HEK293T (cell line): Measurements from ENCODE around the gene FLNA.
A peak's percentile ranks its signal among the peaks of the same experiment; 100 is the strongest.

Experiments
- CTCF ChIA-PET: fragments of 350-600 bp; formaldehyde crosslinking; extraction: SDS; loops from one replicate; lab custom pipeline; 2021; ENCODE audit warnings: antibody characterized with exemption, inconsistent platforms; lab: Yijun Ruan, JAX
- POLR2A ChIA-PET: fragments of 350-600 bp; formaldehyde crosslinking; extraction: SDS; loops from one replicate; lab custom pipeline; 2020; ENCODE audit warnings: antibody characterized with exemption, inconsistent platforms; lab: Yijun Ruan, JAX
- DNase-seq: peaks from one replicate; pipeline ENCODE4 v3.0.0; 2012; ENCODE audit warnings: mixed read lengths; ENCODE audit errors: extremely low spot score
- ARNT ChIP-seq: fragments of 450-650 bp; IDR thresholded peaks from 2 replicates; pipeline ENCODE4 v1.6.1; 2017; ENCODE audit warnings: mild to moderate bottlenecking
- BHLHE40 ChIP-seq: fragments of 450-650 bp; IDR thresholded peaks from 2 replicates; pipeline ENCODE4 v1.6.1; 2016; ENCODE audit warnings: mild to moderate bottlenecking, moderate library complexity, borderline replicate concordance
- CTBP1 ChIP-seq: fragments of 450-650 bp; IDR thresholded peaks from 2 replicates; pipeline ENCODE4 v1.6.1; 2016; ENCODE audit warnings: borderline replicate concordance
- ELF4 ChIP-seq: fragments of 450-650 bp; IDR thresholded peaks from 2 replicates; pipeline ENCODE4 v1.6.1; 2017; ENCODE audit warnings: antibody characterized with exemption
- FOXA1 ChIP-seq: fragments of 450-650 bp; IDR thresholded peaks from 2 replicates; pipeline ENCODE4 v1.6.1; 2016; ENCODE audit warnings: mild to moderate bottlenecking
- FOXK2 ChIP-seq: fragments of 450-650 bp; IDR thresholded peaks from 2 replicates; pipeline ENCODE4 v1.6.1; 2016; ENCODE audit warnings: mild to moderate bottlenecking
- FOXM1 ChIP-seq: fragments of 450-650 bp; IDR thresholded peaks from 2 replicates; pipeline ENCODE4 v1.6.1; 2017; ENCODE audit warnings: mild to moderate bottlenecking, borderline replicate concordance
- HDGF ChIP-seq: fragments of 450-650 bp; IDR thresholded peaks from 2 replicates; pipeline ENCODE4 v1.6.1; 2017; ENCODE audit warnings: antibody characterized with exemption, borderline replicate concordance
- L3MBTL2 ChIP-seq: fragments of 450-650 bp; conservative IDR thresholded peaks from 2 replicates; pipeline ENCODE4 v1.6.1; 2016; ENCODE audit warnings: mild to moderate bottlenecking
- LEF1 ChIP-seq: fragments of 450-650 bp; IDR thresholded peaks from 2 replicates; pipeline ENCODE4 v1.6.1; 2017; ENCODE audit warnings: mild to moderate bottlenecking, borderline replicate concordance
- NFRKB ChIP-seq: fragments of 450-650 bp; IDR thresholded peaks from 2 replicates; pipeline ENCODE4 v1.6.1; 2016; ENCODE audit warnings: mild to moderate bottlenecking, moderate library complexity
- SP1 ChIP-seq: fragments of 450-650 bp; IDR thresholded peaks from 2 replicates; pipeline ENCODE4 v1.6.1; 2017
- SUZ12 ChIP-seq: fragments of 450-650 bp; IDR thresholded peaks from 2 replicates; pipeline ENCODE4 v1.6.1; 2016; ENCODE audit warnings: mild to moderate bottlenecking
- TARDBP ChIP-seq: fragments of 450-650 bp; IDR thresholded peaks from 2 replicates; pipeline ENCODE4 v1.6.1; 2016
- ZNF384 ChIP-seq: fragments of 450-650 bp; IDR thresholded peaks from 2 replicates; pipeline ENCODE4 v1.6.1; 2016
- TF ChIP-seq, protein P1 (sequence below): fragments of 450-650 bp; IDR thresholded peaks from 2 replicates; pipeline ENCODE4 v1.6.1; 2016

Gene FLNA

GRCh38 chrX:154413142-154413541, 38.7 kb upstream of the FLNA start:
- POLR2A ChIA-PET, result interaction anchor here (1.6 kb wide), 1 partner anchor 8 kb away, joined by 13 read pairs; no protein-coding TSS in a partner anchor
- CTCF ChIA-PET, result no interaction called here
- TF ChIP-seq HDGF (no peak), FOXM1 (no peak)
- DNase-seq, result no peak

- no peak for TF ChIP-seq NFRKB
- no peak for TF ChIP-seq FOXK2
- TF ChIP-seq, protein P1, sequence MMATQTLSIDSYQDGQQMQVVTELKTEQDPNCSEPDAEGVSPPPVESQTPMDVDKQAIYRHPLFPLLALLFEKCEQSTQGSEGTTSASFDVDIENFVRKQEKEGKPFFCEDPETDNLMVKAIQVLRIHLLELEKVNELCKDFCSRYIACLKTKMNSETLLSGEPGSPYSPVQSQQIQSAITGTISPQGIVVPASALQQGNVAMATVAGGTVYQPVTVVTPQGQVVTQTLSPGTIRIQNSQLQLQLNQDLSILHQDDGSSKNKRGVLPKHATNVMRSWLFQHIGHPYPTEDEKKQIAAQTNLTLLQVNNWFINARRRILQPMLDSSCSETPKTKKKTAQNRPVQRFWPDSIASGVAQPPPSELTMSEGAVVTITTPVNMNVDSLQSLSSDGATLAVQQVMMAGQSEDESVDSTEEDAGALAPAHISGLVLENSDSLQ, result no peak
- no peak for TF ChIP-seq L3MBTL2
- no peak for TF ChIP-seq SP1
- no peak for TF ChIP-seq HDGF
- TF ChIP-seq BHLHE40, result no peak
- no peak for TF ChIP-seq FOXA1
- TF ChIP-seq ARNT, result no peak
- no peak for TF ChIP-seq ELF4
- TF ChIP-seq SUZ12, result no peak
- no peak for TF ChIP-seq LEF1
- no peak for TF ChIP-seq CTBP1
- TF ChIP-seq TARDBP, result no peak
- CTCF ChIA-PET, result no interaction called here
- POLR2A ChIA-PET, result interaction anchor here (0.6 to 2.7 kb wide), 22 partner anchors 8 to 135 kb away, joined by 3 to 14 read pairs (median 5); partner anchors contain the start of genes ATP6AP1, FAM50A, IKBKG and PLXNA3
- no peak for DNase-seq
Observed at GRCh38 chrX:154412468-154412867, 38.0 kb upstream of the FLNA start.

- DNase-seq, result peak; percentile 74
- ChIA-PET CTCF (no interaction called here), POLR2A (interaction anchor here (0.6 to 2.7 kb wide), 22 partner anchors 9 to 135 kb away, joined by 3 to 14 read pairs (median 5); partner anchors contain the start of genes ATP6AP1, FAM50A, IKBKG and PLXNA3)
- TF ChIP-seq FOXK2, result no peak
- peak; percentile 31; the same call in 1 of the 2 replicates for TF ChIP-seq L3MBTL2
- 0 out of 2 replicates have a peak, but pooled peaks have one; percentile 50 for TF ChIP-seq HDGF
- no peak for TF ChIP-seq ZNF384
Observed at GRCh38 chrX:154411981-154412340, 37.5 kb upstream of the FLNA start.

DNA sequence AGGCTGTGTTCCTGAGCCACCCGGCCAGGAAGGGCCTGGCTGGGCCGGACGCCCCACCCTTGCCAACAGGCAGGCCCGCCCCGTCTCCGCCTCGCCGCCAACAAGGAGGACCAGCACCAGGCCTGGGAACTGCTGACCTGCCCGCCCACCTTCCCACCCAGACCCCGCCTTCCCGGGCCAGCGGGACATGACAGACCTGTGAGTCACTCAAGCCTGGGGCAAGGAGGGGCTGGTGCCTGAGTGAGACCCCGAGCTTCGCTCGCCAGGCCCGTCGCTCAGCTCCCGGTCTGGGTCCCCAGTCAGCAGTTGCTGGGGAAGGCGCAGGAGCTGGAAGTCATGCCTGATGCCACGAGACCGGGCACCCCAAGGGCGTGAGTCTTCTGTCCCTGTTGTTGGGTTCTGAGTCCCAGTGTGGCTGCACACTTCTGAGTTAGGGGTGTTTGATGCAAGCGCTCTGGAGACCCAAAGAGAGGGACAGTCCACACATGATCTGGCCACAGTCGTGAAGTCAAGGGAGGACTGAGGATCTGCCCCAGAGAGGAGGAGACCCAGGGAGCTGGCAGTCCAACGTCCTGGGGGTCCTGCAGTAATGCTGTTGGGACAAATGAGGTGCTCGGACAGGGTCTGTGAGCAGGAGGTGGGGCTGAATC, 34.9 kb upstream of the FLNA start, which contains the start of gene DNASE1L1:
Gene DNASE1L1 (minus strand): TSS at position 33 of the 650 bp plus-strand sequence. CDS start 3,686 bp downstream, outside the sequence.
- TF ChIP-seq FOXK2, result no peak
- no peak for TF ChIP-seq LEF1
- no peak for TF ChIP-seq L3MBTL2
- TF ChIP-seq ARNT, result no peak
- TF ChIP-seq CTBP1, result no peak
- TF ChIP-seq, protein P1, result no peak
- TF ChIP-seq NFRKB, result no peak
- DNase-seq, result no peak
- POLR2A ChIA-PET, result interaction anchor here (1.0 to 4.1 kb wide), 3 partner anchors 10 to 81 kb away, joined by 3 to 40 read pairs (median 3); partner anchors contain the start of genes RPL10 and SLC10A3
- CTCF ChIA-PET, result interaction anchor here (0.9 kb wide), 1 partner anchor 18 kb away, joined by 3 read pairs; no protein-coding TSS in a partner anchor

DNA sequence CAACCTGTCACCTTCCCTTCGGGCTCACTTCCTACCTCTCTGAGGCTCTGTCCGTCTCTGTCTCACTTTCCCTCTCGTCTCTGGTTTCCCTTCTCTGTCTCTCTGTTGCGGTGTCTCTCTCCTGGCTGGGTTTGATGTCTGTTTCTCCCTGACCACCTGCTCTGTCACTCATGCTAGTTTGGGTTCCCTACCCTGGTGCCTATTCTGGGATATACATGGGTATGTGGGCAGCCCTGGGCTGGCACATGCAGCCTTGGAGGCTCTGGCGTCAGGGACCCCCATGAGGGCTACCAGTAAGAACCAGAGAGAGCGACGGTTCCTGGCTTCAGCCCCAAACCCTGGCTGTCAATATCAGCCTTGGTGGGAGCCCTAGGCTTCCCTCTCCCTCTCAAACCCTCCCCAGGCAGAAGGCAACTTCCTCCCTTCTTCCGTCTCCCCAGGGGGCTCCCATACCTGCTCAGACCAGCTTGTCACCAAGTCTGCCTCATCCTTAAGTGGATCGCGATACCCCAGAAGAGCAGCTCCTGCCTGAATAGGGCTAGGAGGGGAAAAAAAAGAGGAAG, 34.3 kb upstream of the FLNA start:
- POLR2A ChIA-PET, result interaction anchor here (0.6 to 4.1 kb wide), 4 partner anchors 10 to 82 kb away, joined by 3 to 40 read pairs (median 3); partner anchors contain the start of genes RPL10 and SLC10A3
- TF ChIP-seq BHLHE40 (no peak), ARNT (no peak), SP1 (no peak), CTBP1 (no peak), SUZ12 (no peak)
- CTCF ChIA-PET, result interaction anchor here (0.9 kb wide), 1 partner anchor 18 kb away, joined by 3 read pairs; no protein-coding TSS in a partner anchor
- no peak for DNase-seq

- DNase-seq, result no peak
- ChIA-PET CTCF (no interaction called here), POLR2A (interaction anchor here (2.2 kb wide), 1 partner anchor 86 kb away, joined by 7 read pairs; the partner anchor contains the start of gene SLC10A3)
- no peak for TF ChIP-seq BHLHE40
- TF ChIP-seq ARNT, result no peak
- no peak for TF ChIP-seq SP1
- TF ChIP-seq SUZ12, result no peak
- TF ChIP-seq LEF1, result no peak
- TF ChIP-seq CTBP1, result no peak
- TF ChIP-seq, protein P1, result no peak
- TF ChIP-seq ZNF384, result no peak
- TF ChIP-seq NFRKB, result no peak
- TF ChIP-seq FOXM1, result no peak
- TF ChIP-seq ELF4, result no peak
- no peak for TF ChIP-seq HDGF
Observed at GRCh38 chrX:154404625-154405192, 30.3 kb upstream of the FLNA start.
